ENCODE data around the gene CDK5R2. TPM values are rescaled to one million over a fixed set of nuclear protein-coding genes. Genes with fewer than 3 reads are reported as not detected.
A peak's percentile ranks its signal among the peaks of the same experiment; 100 is the strongest.

CDK5R2 gene
- total RNA-seq, 2 donors from 2014 or later, result 0.81 to 0.95 TPM

GRCh38 chr2:218983263-218983933 is 23.9 kb downstream of the CDK5R2 start:
- Mint-ChIP-seq H3K4me3 (no peak overlapping the region), H3K36me3 (ENCODE audit: low read depth) (no peaks in the 10 kb centered on the region), H3K9me3 (no peaks in the 10 kb centered on the region), H3K4me1 (peaks cover 9% of the 10 kb centered on the region), H3K27ac (no peak overlapping the region), H3K27me3 (ENCODE audit: insufficient read depth) (peaks cover 96% of the 10 kb centered on the region)
- Histone ChIP-seq H3K9ac (ENCODE audit: extremely low read depth, low read length, poor library complexity, severe bottlenecking) (no peak overlapping the region), H3K27ac (ENCODE audit: low read depth, low read length) (no peak overlapping the region), H3K9me3 (ENCODE audit: control insufficient read depth, low read length) (no peaks in the 10 kb centered on the region), H3K27me3 (ENCODE audit: control insufficient read depth, insufficient read depth, low read length, poor library complexity, severe bottlenecking) (peaks cover 98% of the 10 kb centered on the region), H3K4me1 (ENCODE audit: control insufficient read depth, insufficient read depth, low read length) (peaks cover 6% of the 10 kb centered on the region), H3K36me3 (ENCODE audit: control insufficient read depth, insufficient read depth, low read length) (no peaks in the 10 kb centered on the region), H3K4me3 (ENCODE audit: low read length) (no peak overlapping the region)
- TF ChIP-seq, protein P1, sequence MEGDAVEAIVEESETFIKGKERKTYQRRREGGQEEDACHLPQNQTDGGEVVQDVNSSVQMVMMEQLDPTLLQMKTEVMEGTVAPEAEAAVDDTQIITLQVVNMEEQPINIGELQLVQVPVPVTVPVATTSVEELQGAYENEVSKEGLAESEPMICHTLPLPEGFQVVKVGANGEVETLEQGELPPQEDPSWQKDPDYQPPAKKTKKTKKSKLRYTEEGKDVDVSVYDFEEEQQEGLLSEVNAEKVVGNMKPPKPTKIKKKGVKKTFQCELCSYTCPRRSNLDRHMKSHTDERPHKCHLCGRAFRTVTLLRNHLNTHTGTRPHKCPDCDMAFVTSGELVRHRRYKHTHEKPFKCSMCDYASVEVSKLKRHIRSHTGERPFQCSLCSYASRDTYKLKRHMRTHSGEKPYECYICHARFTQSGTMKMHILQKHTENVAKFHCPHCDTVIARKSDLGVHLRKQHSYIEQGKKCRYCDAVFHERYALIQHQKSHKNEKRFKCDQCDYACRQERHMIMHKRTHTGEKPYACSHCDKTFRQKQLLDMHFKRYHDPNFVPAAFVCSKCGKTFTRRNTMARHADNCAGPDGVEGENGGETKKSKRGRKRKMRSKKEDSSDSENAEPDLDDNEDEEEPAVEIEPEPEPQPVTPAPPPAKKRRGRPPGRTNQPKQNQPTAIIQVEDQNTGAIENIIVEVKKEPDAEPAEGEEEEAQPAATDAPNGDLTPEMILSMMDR (conservative IDR thresholded peaks at IDR 0.05), result no peak
- WGBS, 2 experiments (ENCODE audit: insufficient coverage in 1 of 2, insufficient read length in 1 of 2), result 11 to 13% methylated on average over 13 to 23 of the region's 23 CpGs
- DNase-seq, result no peak

- Mint-ChIP-seq H3K27ac (no peak overlapping the region), H3K4me1 (peaks cover 9% of the 10 kb centered on the region), H3K4me3 (no peak overlapping the region), H3K9me3 (no peaks in the 10 kb centered on the region), H3K36me3 (ENCODE audit: low read depth) (no peaks in the 10 kb centered on the region), H3K27me3 (ENCODE audit: insufficient read depth) (peaks cover 96% of the 10 kb centered on the region)
- peak; percentile 74 for DNase-seq
- 8 to 10% methylated on average over 5 to 10 of the region's 10 CpGs for WGBS, 2 experiments (ENCODE audit: insufficient coverage in 1 of 2, insufficient read length in 1 of 2)
- H3K4me3 ChIP-seq (ENCODE audit: low read length), result no peak overlapping the region
- peaks cover 98% of the 10 kb centered on the region for H3K27me3 ChIP-seq (ENCODE audit: control insufficient read depth, insufficient read depth, low read length, poor library complexity, severe bottlenecking)
- TF ChIP-seq, protein P1 (conservative IDR thresholded peaks at IDR 0.05), result no peak
- H3K9ac ChIP-seq (ENCODE audit: extremely low read depth, low read length, poor library complexity, severe bottlenecking), result no peak overlapping the region
- no peak overlapping the region for H3K27ac ChIP-seq (ENCODE audit: low read depth, low read length)
- no peaks in the 10 kb centered on the region for H3K9me3 ChIP-seq (ENCODE audit: control insufficient read depth, low read length)
- no peaks in the 10 kb centered on the region for H3K36me3 ChIP-seq (ENCODE audit: control insufficient read depth, insufficient read depth, low read length)
- H3K4me1 ChIP-seq (ENCODE audit: control insufficient read depth, insufficient read depth, low read length), result peaks cover 6% of the 10 kb centered on the region
These were observed 24.4 kb downstream of the CDK5R2 start for GRCh38 chr2:218983934-218984238.

GRCh38 chr2:218984239-218985020 is 25.0 kb downstream of the CDK5R2 start:
- H3K27ac ChIP-seq (ENCODE audit: low read depth, low read length), result no peak overlapping the region
- no peak overlapping the region for H3K9ac ChIP-seq (ENCODE audit: extremely low read depth, low read length, poor library complexity, severe bottlenecking)
- DNase-seq, result peak; percentile 81
- H3K36me3 Mint-ChIP-seq (ENCODE audit: low read depth), result no peaks in the 10 kb centered on the region
- TF ChIP-seq, protein P1 (conservative IDR thresholded peaks at IDR 0.05), result no peak
- H3K27ac Mint-ChIP-seq, result no peak overlapping the region
- peaks cover 99% of the 10 kb centered on the region for H3K27me3 ChIP-seq (ENCODE audit: control insufficient read depth, insufficient read depth, low read length, poor library complexity, severe bottlenecking)
- peaks cover 96% of the 10 kb centered on the region for H3K27me3 Mint-ChIP-seq (ENCODE audit: insufficient read depth)
- H3K4me1 Mint-ChIP-seq, result peaks cover 9% of the 10 kb centered on the region
- H3K4me3 ChIP-seq (ENCODE audit: low read length), result peak overlapping the region; percentile 65
- no peaks in the 10 kb centered on the region for H3K9me3 Mint-ChIP-seq
- peak overlapping the region; percentile 50 for H3K4me3 Mint-ChIP-seq
- H3K36me3 ChIP-seq (ENCODE audit: control insufficient read depth, insufficient read depth, low read length), result no peaks in the 10 kb centered on the region
- peaks cover 6% of the 10 kb centered on the region for H3K4me1 ChIP-seq (ENCODE audit: control insufficient read depth, insufficient read depth, low read length)
- H3K9me3 ChIP-seq (ENCODE audit: control insufficient read depth, low read length), result no peaks in the 10 kb centered on the region
- WGBS, 2 experiments (ENCODE audit: insufficient coverage in 1 of 2, insufficient read length in 1 of 2), result 2% methylated on average over 38 to 50 of the region's 50 CpGs

Measured in endodermal cell (in vitro differentiated cells).